ENCODE data around the gene SDK2. TPM values are rescaled to one million over a fixed set of nuclear protein-coding genes. Genes with fewer than 3 reads are reported as not detected.

Gene SDK2
- total and polyA plus RNA-seq, 2 experiments from 2014 or later = 0.74 to 5.1 TPM

DNA sequence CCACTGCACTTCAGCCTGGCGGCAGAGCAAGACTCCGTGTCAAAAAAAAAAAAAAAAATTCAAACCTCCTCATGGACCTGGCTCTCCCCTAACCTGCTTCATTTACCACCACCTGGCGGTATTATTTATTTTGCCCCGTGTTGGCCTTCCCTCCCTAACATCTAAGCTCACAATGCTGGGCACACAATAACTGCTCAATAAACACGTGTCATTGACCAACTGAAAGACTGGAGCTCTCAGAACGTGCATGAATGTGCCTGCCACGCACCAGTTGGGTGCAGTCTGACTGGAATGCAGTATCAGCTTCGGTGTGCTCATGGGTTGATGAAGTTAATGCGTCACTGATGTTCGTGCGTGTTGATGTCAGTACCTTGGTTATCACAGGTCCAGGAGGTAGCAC lies 268.1 kb downstream of the SDK2 start:
- Mint-ChIP-seq H3K36me3 (ENCODE audit: low read depth) (no peaks in the 10 kb centered on the region), H3K4me3 (no peak overlapping the region), H3K4me1 (peaks cover 3% of the 10 kb centered on the region; the same call in 1 of the 3 replicates), H3K9me3 (no peaks in the 10 kb centered on the region), H3K27me3 (ENCODE audit: insufficient read depth, low read depth, poor library complexity) (no peaks in the 10 kb centered on the region), H3K27ac (no peak overlapping the region)
- DNase-seq (ENCODE audit: low spot score) = no peak
- Histone ChIP-seq H4K20me1 (replicated peaks; ENCODE audit: insufficient read depth) (no peaks in the 10 kb centered on the region), H3K9me2 (ENCODE audit: insufficient read depth) (no peaks in the 10 kb centered on the region), H2AFZ (no peak overlapping the region), H3K4me3 (no peak overlapping the region), H3K79me2 (replicated peaks; ENCODE audit: insufficient read depth) (no peaks in the 10 kb centered on the region), H3K4me1 (ENCODE audit: insufficient read depth) (no peaks in the 10 kb centered on the region), H3K27me3 (ENCODE audit: insufficient read depth) (no peaks in the 10 kb centered on the region), H3K27ac (ENCODE audit: low read depth) (no peak overlapping the region), H3F3A (replicated peaks; ENCODE audit: low read depth) (no peaks in the 10 kb centered on the region), H3K36me3 (ENCODE audit: insufficient read depth) (no peaks in the 10 kb centered on the region), H3K4me2 (no peak overlapping the region)
- ATAC-seq = no peak
- TF ChIP-seq NANOG (IDR thresholded peaks at IDR 0.05; ENCODE audit: borderline replicate concordance) (no peak), EZH2 (IDR thresholded peaks at IDR 0.05; ENCODE audit: low read depth, unreplicated experiment) (no peak), STAT1 (IDR thresholded peaks at IDR 0.05; ENCODE audit: unreplicated experiment) (no peak), ZNF331 (CRISPR knock-in tag; IDR thresholded peaks at IDR 0.05; ENCODE audit: low read depth) (no peak), ZNF114 (CRISPR knock-in tag; IDR thresholded peaks at IDR 0.05) (no peak), POLR2AphosphoS5 (IDR thresholded peaks at IDR 0.05; ENCODE audit: low read depth) (no peak), ETS1 (IDR thresholded peaks at IDR 0.05) (no peak), JUNB (IDR thresholded peaks at IDR 0.05; ENCODE audit: unreplicated experiment) (no peak), EZH2phosphoT487 (IDR thresholded peaks at IDR 0.05; ENCODE audit: unreplicated experiment) (no peak), ZNF462 (CRISPR knock-in tag; IDR thresholded peaks at IDR 0.05) (no peak)
